ENCODE results near the gene ANGPTL8. TPM values are rescaled to one million over a fixed set of nuclear protein-coding genes. Genes with fewer than 3 reads are reported as not detected.

ANGPTL8 gene
- total RNA-seq, 4 donors from 2014 or later = 1.2 to 4.7 (median 2.9) TPM

GRCh38 chr19:11214387-11214786 lies 25.0 kb upstream of the ANGPTL8 start:
- DNase-seq (ENCODE audit: low spot score) (no peak), ATAC-seq (ENCODE audit: low FRiP score) (no peak)
- no peak for TF ChIP-seq CTCF (IDR thresholded peaks at IDR 0.05)

GRCh38 chr19:11221082-11221598 lies 18.3 kb upstream of the ANGPTL8 start:
- DNase-seq (ENCODE audit: low spot score) (no peak), ATAC-seq (ENCODE audit: low FRiP score) (no peak)
- TF ChIP-seq CTCF (IDR thresholded peaks at IDR 0.05) = no peak

- TF ChIP-seq CTCF (IDR thresholded peaks at IDR 0.05) = no peak
- no peak for DNase-seq (ENCODE audit: low spot score)
- no peak for ATAC-seq (ENCODE audit: low FRiP score)
These were observed 16.2 kb upstream of the ANGPTL8 start for GRCh38 chr19:11223200-11223599.

GRCh38 chr19:11224429-11224828 lies 15.0 kb upstream of the ANGPTL8 start:
- ATAC-seq (ENCODE audit: low FRiP score) (no peak), DNase-seq (ENCODE audit: low spot score) (no peak)
- TF ChIP-seq CTCF (IDR thresholded peaks at IDR 0.05) = no peak

GRCh38 chr19:11225172-11225571 lies 14.2 kb upstream of the ANGPTL8 start:
- TF ChIP-seq CTCF (IDR thresholded peaks at IDR 0.05) = no peak
- ATAC-seq (ENCODE audit: low FRiP score) (no peak), DNase-seq (ENCODE audit: low spot score) (no peak)

GRCh38 chr19:11225815-11226214 lies 13.6 kb upstream of the ANGPTL8 start:
- ATAC-seq (ENCODE audit: low FRiP score) = no peak
- no peak for TF ChIP-seq CTCF (IDR thresholded peaks at IDR 0.05)
- DNase-seq (ENCODE audit: low spot score) = no peak

- ATAC-seq (ENCODE audit: low FRiP score) (no peak), DNase-seq (ENCODE audit: low spot score) (no peak)
- no peak for TF ChIP-seq CTCF (IDR thresholded peaks at IDR 0.05)
These were observed 12.7 kb upstream of the ANGPTL8 start for GRCh38 chr19:11226716-11227166.

Data from omental fat pad (tissue), 4 donors.